HepG2 (cell line): Measurements from ENCODE around the gene FAM169A.

Experiments used
- GRHL1 ChIP-seq: sonication (generic); formaldehyde crosslinking; conservative IDR thresholded peaks from 2 replicates; pipeline ENCODE4 v1.8.0; 2022; ENCODE audit warnings: missing genetic modification reagents
- PPARG ChIP-seq: conservative IDR thresholded peaks from 2 replicates; pipeline ENCODE4 v1.6.1; 2016; ENCODE audit warnings: missing biosample characterization, missing genetic modification reagents
- SKI ChIP-seq: fragments of 450-650 bp; IDR thresholded peaks from one replicate; pipeline ENCODE4 v1.6.1; 2018; ENCODE audit warnings: mild to moderate bottlenecking; ENCODE audit not compliant: partially characterized antibody
- TF ChIP-seq, protein P1 (sequence below): sonication (generic); formaldehyde crosslinking; conservative IDR thresholded peaks from 2 replicates; pipeline ENCODE4 v1.4.0; 2020; ENCODE audit warnings: missing genetic modification reagents

DNA sequence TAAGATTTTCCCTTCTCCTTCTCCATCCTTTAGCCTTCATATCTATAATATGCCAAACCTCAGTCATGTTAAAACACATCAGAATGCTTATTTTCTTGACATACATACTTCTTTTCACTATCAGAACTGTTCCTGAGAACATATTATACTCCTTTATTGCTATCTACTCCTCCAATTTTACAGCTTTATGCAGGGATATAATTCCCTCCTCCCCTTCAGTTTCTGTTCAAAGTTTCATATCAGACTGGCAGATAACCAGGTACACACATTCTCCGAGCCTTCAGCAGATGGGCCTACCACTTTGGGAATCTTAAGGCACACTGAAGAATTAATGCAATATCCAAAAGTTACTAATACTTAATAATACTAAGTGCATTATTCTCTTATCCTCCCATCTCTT is 29.1 kb downstream of the FAM169A start:
- TF ChIP-seq SKI (no peak), PPARG (CRISPR knock-in tag) (no peak), GRHL1 (CRISPR knock-in tag) (no peak)
- TF ChIP-seq, protein P1, sequence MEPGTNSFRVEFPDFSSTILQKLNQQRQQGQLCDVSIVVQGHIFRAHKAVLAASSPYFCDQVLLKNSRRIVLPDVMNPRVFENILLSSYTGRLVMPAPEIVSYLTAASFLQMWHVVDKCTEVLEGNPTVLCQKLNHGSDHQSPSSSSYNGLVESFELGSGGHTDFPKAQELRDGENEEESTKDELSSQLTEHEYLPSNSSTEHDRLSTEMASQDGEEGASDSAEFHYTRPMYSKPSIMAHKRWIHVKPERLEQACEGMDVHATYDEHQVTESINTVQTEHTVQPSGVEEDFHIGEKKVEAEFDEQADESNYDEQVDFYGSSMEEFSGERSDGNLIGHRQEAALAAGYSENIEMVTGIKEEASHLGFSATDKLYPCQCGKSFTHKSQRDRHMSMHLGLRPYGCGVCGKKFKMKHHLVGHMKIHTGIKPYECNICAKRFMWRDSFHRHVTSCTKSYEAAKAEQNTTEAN, result no peak
